GM19023 (cell line): ENCODE measurements around the gene DUSP9.
"Not testable (repeated sequence)": the region's sequence is repeated elsewhere in the genome, so short reads cannot be mapped to it uniquely, and the experiment has no call there.

ENCODE experiments used
- ATAC-seq: cut with Tn5 transposase; IDR thresholded peaks from one replicate; pipeline ENCODE4 v1.9.1; 2021; ENCODE audit warnings: mild to moderate bottlenecking, moderate library complexity; ENCODE audit not compliant: unreplicated experiment

The DUSP9 gene, protein sequence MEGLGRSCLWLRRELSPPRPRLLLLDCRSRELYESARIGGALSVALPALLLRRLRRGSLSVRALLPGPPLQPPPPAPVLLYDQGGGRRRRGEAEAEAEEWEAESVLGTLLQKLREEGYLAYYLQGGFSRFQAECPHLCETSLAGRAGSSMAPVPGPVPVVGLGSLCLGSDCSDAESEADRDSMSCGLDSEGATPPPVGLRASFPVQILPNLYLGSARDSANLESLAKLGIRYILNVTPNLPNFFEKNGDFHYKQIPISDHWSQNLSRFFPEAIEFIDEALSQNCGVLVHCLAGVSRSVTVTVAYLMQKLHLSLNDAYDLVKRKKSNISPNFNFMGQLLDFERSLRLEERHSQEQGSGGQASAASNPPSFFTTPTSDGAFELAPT

DNA sequence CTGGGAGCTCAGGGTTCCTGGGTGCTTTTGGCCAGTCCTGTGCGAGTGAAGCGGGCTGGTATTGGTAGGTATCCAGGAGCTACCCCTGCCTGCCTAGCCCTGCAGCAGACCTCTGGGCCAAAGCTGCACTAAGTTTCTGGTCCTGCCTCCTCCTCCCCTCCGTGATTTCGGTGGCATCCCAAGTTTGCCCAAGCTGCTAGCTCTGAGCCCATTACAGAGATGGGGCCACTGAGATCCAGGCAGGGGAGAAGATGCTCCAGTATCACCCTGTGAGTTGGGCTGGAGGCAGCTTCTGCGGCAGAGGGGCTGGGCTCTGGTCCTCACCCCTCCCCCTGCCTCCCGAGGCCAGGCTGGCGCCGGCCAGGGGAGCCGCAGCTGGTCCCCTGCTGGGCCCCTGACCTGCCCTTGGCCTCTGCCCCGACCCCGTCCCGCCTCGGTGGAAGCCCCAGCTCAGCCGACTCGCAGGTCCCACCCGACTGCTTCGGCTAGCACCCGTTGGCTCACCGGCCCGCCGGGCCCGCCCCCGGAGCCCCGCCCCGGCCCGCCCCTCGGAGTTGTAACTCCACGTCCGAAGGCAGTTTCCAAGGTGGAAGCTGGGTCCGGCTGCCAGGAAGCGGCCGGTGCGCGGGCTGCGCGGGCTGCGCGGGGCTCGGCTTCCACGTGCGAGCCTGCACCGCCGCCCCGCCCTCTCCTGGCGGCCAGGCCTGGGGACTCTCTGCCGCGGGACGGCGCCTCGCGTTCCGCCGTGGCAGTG, at the start of gene DUSP9:
DUSP9 (plus strand) TSS at position 584 of the 754 bp plus-strand sequence. CDS start 751 bp downstream, outside the sequence.
- ATAC-seq = no peak

DNA sequence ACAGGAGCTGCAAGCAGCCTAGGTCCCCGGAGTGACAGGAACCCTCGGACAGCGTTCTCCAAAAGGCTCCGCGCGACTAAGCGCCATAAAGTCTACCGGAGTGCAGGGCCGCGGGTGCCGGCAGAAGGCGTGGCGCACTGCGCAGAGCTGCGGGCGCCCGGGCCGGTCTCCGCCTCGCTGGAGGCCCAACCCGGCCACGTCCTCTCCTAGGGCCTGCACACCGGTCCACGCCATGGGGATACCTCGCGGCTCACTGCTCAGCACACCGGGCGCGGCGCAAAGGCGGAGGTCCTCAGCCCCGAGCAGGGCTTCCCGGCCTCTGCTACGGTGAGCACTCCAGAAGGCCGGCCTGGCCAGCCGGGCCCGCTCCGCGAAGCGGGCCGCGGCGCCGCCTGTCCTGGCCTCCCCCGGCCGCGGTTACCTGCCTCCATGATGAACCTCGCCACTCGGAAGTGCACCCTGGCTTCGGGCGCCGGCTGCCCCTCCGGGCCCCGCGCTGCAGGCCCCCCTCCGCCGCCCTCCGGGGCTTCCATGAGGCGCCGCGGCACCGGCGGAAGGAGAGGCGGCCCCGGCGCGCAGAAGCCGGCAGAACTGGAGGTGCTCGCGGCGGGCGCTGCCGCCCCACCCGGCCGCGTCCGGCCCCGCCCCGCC, 48.3 kb upstream of the DUSP9 start, which contains the start of gene CCNQ:
CCNQ (minus strand) TSS at position 599 of the 651 bp plus-strand sequence; CDS start at position 533, 66 bp downstream.
- ATAC-seq = peak; percentile 53

DNA sequence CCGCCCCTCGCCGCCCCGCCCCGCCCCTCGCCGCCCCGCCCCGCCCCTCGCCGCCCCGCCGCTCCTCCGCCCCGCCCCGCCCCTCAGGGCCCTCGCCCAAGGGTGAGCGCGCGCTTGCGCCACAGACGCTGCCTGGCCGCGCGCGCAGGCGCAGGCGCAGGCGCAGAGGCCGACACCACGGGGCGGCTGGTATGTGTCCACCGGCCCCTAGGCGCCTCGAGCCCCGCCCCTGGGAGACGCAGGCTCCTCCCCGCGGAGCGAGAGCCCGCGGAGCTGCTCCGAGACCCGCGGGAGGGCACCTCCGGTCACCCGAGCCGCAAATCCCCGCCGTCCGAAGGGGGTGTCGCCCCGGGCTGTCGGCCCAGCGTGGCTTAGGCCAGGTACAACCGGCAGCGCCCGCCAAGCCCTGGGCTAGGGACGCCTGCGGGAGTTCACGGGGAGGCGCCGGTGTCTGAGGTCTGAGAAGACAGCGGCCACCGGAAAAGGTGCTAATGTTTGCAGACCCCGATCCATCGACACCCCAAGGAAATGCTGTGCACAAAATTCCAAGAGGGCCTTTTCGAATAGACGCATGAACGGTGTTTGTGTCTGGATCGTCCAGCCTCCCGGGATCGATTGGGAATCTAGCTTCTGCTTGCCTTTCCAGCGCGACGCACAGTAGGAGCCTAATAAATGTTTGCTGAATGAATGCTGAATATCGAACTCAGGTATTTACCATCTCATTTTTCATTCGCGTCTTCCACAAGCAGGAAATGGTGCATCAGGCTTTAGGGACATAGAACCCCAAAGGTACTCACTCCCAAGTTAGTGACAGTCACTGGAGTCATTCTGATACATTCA, 47.6 kb upstream of the DUSP9 start:
- peak; percentile 78 for ATAC-seq

DNA sequence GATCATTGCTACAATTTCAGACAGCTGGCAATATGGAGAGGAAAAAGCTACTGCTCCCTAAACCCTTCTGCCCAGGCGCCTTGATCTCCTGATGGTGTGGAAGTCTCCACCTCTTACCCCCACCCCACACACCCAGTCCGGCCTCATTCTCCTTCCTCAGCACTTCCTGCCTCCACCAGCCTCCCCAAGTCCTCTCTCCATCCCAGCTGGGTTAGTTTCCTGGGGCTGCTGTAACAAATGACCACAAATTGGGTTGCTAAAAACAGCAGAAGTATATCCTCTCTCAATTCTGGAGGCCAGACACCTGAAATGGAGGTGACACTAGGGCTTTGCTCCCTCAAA, 47.0 kb upstream of the DUSP9 start:
- ATAC-seq = no peak

DNA sequence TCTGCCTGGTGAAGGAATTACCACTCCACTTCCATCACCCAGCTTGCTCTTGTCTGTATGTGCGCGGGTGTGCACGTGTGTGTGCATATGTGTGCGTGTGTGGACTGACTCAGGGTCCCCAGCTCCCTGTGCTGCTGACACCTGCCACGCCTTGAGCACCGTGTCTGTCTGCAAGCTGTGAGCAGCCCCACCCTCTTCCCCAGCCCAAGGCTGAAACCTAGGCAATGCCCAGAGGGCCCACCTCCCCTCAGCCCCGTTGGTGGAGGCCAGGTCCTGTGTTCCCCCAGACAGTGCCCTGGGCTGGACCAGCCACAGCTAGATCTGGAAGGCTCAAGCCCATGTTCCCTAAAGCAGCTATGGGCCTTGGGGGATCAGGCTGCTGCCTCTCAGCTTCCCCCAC, 46.1 kb upstream of the DUSP9 start:
- no peak for ATAC-seq

DNA sequence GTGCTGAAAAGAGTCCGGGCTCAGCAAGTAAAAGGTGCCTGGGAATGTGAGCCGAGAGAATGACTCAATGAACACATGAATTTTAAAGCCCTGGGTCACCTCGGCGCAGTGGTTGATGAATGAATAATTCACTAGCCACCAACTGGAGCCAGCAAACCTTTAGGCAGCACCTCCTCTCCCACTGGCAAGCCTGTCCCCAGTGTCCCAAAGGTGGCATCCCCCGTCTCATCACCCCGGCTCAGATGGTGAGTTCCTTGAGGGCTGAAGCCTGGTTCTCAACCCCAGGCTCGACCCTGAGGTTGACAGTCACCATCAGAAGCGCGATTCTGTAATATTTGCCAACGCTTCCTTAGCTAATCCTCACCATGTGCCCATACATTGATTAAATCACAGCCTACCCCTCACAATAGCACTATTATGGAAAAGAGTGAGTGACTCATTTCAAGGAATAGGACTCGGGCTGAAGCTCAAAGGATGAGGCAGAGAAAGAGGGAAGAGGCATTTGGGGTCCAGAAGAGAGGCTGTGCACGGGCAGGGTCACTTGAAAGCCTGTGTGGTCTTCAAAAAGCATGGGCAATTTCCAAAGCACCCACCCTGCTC, 45.4 kb upstream of the DUSP9 start:
- no peak for ATAC-seq

DNA sequence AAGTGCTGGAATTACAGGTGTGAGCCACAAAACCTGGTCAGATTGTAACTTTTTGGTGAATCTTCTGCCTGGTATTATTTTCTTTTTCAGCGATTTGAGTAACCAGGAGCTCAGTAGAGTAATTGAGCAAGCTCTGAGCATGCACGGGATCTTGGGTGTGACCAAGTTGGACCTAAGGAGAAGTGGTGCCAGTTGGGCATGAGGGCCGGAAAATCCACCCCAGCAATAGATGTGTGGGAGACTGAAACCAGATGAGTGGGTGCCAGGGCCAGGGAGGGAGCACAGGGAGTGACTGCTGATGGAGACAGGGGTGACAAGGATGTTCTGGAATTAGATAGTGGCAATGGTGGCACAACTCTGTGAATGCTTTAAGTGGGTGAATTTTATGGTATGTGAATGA, 44.4 kb upstream of the DUSP9 start:
- no peak for ATAC-seq

DNA sequence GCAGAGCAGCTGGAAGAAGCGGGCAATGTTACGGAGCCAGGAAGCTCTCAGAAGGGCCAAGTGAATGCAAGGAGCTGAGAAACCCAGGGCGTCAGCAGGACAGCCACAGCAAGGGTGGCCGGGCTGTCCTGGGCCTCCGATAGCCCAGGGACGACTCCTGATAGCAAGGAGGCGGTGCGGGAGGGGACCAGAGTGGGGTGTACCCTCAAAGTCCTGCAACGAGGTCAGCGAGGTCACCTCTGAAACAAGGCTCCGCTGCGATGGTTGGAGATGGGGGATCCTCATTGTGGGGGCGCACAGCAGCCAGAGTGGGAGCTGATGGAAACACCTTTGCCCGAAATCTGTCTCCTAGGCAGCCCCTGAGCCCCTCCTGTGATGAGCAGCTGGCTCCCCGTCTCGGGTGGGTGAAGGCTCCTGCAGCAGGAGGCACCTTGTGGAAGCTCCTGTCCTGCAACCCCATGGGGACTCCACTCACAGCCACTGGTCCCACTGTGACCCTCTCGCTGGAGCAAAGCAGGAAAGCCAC, 43.8 kb upstream of the DUSP9 start:
- no peak for ATAC-seq

DNA sequence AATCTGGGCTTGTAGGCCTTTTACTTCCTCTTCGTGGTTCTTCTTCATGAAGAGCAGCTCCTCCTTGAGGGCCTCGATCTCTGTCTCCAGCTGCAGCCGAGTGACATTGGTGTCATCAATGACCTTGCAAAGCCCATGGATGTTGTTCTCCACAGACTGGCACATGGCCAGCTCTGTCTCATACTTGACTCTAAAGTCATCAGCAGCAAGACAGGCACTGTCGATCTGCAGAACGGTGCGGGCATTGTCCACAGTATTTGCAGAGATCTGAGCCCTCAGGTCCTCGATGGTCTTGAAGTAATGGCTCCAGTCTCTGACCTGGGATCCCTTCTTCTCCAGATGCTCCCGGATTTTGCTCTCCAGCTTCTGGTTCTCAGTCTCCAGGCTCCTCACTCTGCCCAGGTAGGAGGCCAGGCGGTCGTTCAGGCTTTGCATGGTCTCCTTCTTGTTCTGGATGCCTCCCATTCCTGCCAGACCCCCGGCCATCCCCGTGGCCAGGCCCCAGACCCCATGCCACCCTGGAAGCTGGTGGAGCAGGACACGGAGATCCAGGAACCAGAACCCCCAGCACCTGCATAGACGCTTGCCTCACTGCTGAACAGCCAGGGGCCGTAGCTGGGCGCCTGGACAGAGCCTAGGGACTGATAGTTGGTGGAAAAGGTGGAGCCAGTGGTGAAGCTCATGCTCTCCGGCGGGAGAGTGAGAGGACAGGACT, 42.2 kb upstream of the DUSP9 start:
- ATAC-seq = not testable (repeated sequence)

DNA sequence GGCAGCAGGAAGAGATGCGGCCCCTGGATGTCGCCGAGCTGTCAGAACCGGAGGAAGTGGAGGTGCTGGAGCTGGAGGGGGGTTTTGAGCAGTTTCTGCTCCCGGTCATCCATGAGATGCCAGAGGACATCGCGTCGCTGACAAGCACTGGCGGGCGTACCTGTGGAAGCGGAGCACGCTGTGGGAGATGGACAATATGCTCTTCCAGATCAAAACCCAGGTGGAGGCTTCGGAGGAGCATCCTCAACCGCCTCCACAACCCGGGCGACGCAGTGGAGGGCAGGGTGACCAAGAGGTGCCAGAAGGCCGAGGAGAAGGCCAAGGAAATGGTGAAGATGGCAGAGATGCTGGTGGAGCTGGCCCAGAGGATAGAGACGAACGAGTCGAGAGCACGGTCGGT, 40.5 kb upstream of the DUSP9 start:
- ATAC-seq = no peak

DNA sequence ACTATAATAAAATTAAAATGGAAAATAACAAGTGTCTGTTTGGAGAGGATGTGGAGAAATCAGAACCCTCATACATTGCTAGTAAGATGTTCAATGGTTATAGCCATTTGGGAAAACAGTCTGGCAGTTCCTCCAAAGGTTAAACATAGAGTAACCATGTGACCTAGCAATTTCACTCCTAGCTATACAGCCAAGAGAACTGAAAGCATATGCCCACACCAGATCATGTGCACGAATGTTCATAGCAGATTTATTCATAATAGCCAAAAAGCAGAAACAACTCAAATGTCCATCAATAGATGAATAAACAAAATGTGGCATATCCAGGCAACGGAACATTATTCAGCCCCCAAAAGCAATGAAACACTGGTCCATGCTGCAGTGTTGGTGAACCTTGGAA, 38.6 kb upstream of the DUSP9 start:
- ATAC-seq = no peak

DNA sequence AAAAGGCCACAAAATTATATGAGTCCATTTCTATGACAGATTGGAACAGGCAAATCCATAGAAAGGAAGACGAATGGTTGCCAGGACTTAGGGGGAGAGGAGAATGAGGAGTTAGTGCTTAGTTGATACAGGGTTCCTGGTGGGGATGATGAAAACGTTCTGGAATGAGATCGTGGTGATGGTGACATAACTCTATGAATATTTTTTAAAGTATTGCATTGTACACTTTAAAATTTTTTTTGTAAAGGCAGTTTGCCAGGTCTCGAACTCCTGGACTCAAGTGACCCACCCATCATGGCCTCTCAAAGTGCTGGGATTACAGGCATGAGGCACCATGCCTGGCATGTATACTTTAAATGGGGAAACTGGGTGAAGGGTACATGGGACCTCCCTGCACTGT, 38.2 kb upstream of the DUSP9 start:
- ATAC-seq = no peak

DNA sequence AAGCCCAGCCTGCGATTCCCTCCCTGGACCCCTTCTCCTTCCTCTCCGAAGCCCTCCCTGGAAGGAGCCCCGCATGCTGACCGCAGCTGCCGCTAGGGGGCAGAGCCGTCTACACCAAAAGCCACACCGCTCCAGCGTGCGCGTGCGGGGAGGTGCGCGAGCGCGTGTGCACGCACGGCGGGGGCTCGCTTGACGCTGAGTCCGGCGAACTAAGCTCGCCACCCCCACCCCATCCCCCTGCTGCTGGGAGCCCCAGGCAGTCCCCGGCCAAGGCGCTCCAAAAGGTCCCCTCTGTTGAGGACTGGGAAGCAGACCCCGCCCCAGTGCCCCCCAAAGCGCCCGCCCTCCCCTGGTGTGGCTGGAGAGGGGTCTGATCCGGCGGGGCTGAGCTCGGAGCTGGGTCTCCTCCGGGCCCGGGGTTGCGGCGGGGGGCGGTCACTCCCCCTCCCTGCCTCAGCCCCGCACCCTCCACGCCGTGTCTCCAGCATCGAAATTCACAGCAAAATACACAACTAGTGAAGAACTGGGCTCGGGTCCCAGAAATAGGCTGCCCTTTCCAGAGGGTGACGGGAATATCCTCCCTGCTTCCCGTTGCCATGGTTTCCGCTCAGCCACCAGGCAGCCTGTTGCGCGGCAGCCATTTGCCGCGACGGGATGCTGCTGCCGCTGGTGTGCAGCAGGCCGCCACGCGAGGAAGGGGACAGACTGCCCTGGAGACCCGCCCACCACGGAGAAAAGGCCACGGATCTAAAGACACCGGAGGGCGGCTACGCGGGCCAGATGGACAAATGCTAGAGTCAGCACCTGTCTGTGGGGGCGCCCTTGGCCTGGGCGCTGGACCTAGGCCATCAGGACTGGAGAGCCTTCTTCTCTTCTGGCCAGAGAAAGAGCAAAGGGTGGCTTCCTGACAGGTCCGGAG, 36.8 kb upstream of the DUSP9 start:
- ATAC-seq = peak; percentile 75

DNA sequence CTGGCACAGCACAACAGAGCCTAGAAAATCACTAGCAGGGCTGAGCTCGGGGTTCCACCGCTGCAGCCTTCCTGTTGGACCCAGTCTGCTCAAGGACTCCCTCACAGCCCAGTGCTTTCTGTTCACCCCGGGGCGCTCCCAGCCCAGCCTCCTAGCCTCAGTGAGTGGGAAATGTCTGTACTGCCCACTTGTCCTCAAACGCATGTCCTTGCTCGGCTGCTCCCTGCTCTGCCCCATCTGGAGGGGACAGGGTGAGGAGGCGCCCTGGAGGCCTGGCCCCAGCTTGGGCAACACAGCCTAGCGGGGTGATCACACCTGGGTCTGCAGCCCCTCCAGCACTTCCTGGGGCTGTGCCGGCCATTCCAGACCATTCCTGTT, 36.2 kb upstream of the DUSP9 start:
- no peak for ATAC-seq

DNA sequence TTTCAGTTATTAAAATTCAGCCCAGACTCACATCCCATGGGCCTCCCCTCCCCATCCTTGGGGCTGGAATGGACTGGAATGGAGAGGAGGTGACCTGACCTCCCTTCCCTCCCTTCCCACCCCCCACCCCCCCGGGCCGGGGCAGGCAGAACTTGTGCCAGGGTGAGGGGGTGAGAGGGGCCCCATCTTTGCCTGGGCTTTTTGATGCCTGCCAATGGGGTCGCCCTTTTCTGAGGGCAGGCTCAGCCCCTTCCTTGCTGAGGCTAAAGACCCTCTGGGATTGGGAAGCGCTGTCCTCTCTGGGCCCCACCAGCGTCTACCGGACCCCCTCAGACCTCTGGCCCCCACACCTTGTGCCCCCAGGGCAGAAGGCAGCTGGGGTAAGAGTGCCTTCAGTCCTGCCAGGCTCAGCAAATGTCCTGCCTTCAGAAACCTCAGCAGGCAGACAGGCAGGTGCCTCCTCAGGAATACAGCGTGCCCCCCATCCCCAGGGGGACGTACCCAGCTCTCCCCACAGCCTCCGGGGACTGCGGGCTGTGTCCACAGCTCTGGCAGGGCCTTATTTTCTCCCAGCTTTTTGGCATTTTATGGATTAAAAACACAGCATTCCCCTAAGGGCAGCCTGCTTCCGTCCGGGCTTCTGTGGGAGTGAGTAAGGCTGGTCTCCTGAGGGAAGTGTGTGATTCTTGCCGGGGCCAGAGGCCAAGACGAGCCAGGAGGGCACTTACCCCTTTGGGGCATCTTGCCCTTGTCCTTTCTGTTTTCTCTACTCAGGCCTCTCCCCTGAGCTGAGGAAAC, 35.5 kb upstream of the DUSP9 start:
- ATAC-seq = no peak

DNA sequence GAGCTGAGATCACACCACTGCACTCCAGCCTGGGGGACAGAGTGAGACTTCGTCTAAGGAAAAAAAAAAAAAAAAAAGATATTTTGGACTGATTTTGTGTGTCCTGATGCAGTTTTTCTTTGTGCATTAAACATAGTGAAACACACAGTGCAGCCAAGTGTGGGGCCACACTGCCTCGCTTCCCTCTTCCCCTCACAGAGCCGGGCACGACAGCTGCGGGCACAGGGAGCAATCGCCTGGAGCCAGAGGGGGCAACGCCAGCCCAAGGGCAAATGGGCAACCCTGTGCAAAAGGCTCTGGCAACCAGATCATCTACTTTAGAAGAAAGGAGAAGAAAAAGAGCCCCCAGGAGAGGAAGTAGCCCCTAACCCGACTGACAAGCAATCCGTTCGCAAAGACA, 34.6 kb upstream of the DUSP9 start:
- ATAC-seq = no peak

DNA sequence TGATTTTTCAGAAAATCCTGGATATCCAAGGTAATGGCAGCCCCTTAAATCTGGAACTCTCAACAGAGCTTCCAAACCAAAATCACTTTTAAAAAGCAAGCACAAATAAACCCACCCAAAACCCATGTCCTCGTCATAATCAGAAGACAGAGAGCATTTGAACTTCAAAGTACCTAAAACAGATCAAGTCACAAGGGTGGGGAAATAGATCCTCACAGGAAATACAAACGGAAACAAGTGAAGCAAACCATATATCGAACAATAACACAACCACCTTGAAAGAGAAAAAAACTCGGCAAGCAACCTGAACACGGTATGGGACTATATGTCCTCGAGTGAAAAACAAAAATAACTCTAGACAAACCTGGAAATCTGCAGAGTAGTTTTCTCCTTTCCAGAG, 32.2 kb upstream of the DUSP9 start:
- no peak for ATAC-seq

DNA sequence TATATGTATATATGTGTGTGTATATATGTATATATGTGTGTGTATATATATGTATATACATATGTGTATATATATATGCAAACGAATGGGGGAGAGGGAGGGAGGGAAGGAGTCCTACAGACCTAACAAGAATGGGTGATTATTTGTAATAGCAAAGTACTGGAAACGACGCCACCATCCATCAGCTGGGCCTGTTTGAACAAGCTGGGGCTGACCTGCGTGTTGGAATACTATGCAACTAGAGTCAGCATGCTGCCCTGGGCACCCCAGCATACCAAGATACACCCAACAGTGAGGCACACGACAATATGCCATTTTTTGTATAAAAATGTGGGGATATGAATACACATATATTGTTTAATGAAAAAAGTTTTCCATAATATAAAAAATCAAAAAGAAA, 26.4 kb upstream of the DUSP9 start:
- no peak for ATAC-seq
